Duodenal mucosa (tissue), 2 donors: ENCODE data around the gene GJB4.
"Not testable (repeated sequence)": the region's sequence is repeated elsewhere in the genome, so short reads cannot be mapped to it uniquely, and the experiment has no call there.

ENCODE experiments used
- H3K27ac ChIP-seq: one replicate; pipeline ENCODE4 v1.7.0; 2013; ENCODE audit warnings: low read depth, low read length
- H3K27me3 ChIP-seq, 2 donors: one replicate each; pipeline ENCODE4 v1.7.0; 2013; ENCODE audit warnings: low read length in 2 of 2, control low read depth in 1 of 2; ENCODE audit not compliant: insufficient read depth in 2 of 2, control insufficient read depth in 1 of 2
- H3K36me3 ChIP-seq, 2 donors: one replicate each; pipeline ENCODE4 v1.7.0; 2013; ENCODE audit warnings: low read length in 2 of 2, control low read depth in 1 of 2; ENCODE audit not compliant: insufficient read depth in 2 of 2, control insufficient read depth in 1 of 2
- H3K4me1 ChIP-seq, 2 donors: one replicate each; pipeline ENCODE4 v1.7.0; 2013; ENCODE audit warnings: low read length in 2 of 2, control low read depth in 1 of 2; ENCODE audit not compliant: insufficient read depth in 2 of 2, control insufficient read depth in 1 of 2
- H3K4me3 ChIP-seq, 2 donors: one replicate each; pipeline ENCODE4 v1.7.0; 2013; ENCODE audit warnings: low read length in 2 of 2, low read depth in 1 of 2
- H3K9ac ChIP-seq, 2 donors: one replicate each; pipeline ENCODE4 v1.7.0; 2013; ENCODE audit warnings: low read length in 2 of 2, low read depth in 1 of 2
- H3K9me3 ChIP-seq, 2 donors: one replicate each; pipeline ENCODE4 v1.7.0; 2013; ENCODE audit warnings: low read length in 2 of 2, control low read depth in 1 of 2; ENCODE audit not compliant: control insufficient read depth in 1 of 2

The GJB4 gene

DNA sequence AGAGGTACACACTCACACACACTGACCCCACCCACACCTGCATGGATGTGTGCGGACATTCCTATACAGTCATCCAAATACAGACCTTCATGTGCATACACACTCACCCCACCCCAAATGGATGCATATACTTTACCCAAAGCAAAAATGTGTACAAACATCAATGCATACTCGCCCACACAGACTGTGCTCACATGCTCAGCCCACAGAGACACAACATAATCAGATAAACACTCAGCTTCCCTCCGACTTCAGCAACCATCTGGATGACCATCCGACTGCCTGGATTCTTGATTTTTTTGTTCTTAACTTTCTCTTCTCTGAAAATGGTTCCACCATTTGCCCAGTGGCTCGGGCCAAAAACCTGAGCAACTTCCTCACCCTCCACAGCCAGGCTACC is 29.1 kb upstream of the GJB4 start:
- Histone ChIP-seq H3K27me3 (no peaks in the 10 kb centered on the region), H3K27ac (no peak overlapping the region), H3K9ac (no peak overlapping the region), H3K36me3 (no peaks in the 10 kb centered on the region), H3K4me1 (no peaks in the 10 kb centered on the region), H3K4me3 (no peak overlapping the region), H3K9me3 (no peaks in the 10 kb centered on the region)

DNA sequence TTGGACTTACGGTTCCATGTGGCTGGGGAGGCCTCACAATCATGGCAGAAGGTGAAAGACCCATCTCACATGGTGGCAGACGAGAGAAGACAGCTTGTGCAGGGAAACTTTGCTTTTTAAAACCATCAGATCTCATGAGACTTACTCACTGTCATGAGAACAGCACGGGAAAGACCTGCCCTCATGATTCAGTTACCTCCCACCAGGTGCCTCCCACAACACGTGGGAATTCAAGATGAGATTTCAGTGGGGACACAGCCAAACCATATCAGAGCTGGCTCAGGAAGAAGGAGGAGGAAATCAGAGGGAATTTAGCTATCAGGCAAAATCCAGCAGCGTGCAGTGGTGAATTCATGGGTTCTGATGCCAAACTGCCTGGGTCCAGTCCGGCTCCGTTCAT is 26.7 kb upstream of the GJB4 start:
- H3K9me3 ChIP-seq, H3K27ac ChIP-seq, H3K4me3 ChIP-seq, H3K4me1 ChIP-seq, H3K36me3 ChIP-seq, H3K27me3 ChIP-seq, H3K9ac ChIP-seq: not testable (repeated sequence)

DNA sequence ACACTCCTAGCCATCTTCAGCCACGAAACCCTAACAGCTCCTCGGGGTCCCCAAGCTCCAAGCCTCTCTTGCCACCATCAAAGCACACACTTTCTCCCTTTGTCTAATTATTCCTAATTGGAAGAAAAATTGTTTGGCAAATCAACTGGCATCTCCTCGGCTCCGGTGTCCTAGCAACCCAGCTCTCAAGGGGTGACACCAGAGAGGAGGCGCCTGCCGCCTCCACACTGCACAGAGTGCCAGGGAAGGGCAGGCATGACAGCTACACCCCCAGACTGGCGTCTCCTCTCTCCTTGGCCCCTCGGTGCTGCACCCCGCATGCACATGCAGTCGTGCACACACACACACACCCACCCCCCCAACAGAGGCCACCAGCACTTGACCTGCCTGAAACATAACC is 22.8 kb upstream of the GJB4 start:
- Histone ChIP-seq H3K9me3 (no peaks in the 10 kb centered on the region), H3K27me3 (no peaks in the 10 kb centered on the region), H3K4me1 (no peaks in the 10 kb centered on the region), H3K36me3 (no peaks in the 10 kb centered on the region), H3K4me3 (no peak overlapping the region), H3K9ac (no peak overlapping the region), H3K27ac (no peak overlapping the region)

- not testable (repeated sequence) for H3K4me3 ChIP-seq, H3K9ac ChIP-seq, H3K9me3 ChIP-seq, H3K4me1 ChIP-seq, H3K36me3 ChIP-seq, H3K27ac ChIP-seq, H3K27me3 ChIP-seq
Measured at GRCh38 chr1:34737236-34737635, 22.3 kb upstream of the GJB4 start.

DNA sequence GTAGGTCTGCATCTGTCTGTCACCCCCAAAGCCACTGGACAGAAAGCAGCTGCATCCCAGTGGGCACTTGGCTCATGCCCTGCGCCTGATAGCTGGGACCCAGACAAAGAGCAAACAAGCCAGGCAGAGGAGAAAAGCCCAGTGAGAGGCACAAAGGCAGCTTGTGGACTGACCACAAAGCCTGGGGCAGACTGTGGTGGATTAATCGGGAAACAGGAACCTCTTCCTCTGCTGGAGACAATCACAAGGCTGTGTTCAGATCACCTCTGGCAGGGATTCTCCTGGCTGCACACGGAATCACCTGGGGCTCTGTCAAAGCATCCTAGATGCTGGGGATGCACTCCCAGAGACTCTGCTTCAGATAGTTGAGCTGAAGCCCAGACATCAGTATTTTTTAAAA is 19.9 kb upstream of the GJB4 start:
- no peak overlapping the region for H3K4me3 ChIP-seq
- no peaks in the 10 kb centered on the region for H3K36me3 ChIP-seq
- H3K4me1 ChIP-seq: no peaks in the 10 kb centered on the region
- no peak overlapping the region for H3K27ac ChIP-seq
- H3K9me3 ChIP-seq: no peaks in the 10 kb centered on the region
- H3K27me3 ChIP-seq: no peaks in the 10 kb centered on the region
- no peak overlapping the region for H3K9ac ChIP-seq

DNA sequence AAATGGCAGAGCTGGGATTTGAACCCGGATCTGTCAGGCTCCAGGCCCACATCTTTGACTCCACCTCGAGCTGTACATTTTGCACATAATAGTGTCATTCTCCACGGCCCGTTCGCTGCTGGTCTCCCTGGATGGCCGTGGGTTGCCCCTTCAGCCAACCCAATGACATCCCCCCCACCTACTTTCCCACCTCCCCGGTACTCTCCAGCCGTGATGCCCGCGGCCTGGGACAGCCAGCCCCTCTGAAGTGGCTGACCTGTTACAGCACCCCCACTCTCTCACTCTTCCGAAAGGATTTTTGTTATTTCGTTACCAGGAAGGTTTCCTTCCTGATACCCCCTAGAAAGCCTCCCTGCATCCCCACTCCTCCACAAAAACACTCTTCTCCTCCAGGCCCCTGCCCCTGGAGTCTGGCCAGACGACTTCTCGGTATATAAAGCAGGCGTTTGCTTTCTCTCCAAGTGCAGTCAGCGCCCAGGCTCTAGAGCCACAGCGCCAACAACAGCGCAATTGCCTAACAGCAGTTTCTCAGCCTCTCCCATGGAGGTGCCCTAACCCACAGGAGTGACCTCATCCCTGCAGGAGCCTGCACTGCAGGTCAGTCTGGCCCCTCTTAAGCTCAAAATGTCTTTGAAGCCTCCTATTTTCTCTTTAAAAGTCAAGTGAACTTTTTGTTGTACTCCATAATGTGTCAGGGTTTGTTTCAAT is 19.2 kb upstream of the GJB4 start:
- Histone ChIP-seq H3K9ac (no peak overlapping the region), H3K4me1 (no peaks in the 10 kb centered on the region), H3K9me3 (no peaks in the 10 kb centered on the region), H3K27ac (no peak overlapping the region), H3K36me3 (no peaks in the 10 kb centered on the region), H3K27me3 (no peaks in the 10 kb centered on the region), H3K4me3 (no peak overlapping the region)

DNA sequence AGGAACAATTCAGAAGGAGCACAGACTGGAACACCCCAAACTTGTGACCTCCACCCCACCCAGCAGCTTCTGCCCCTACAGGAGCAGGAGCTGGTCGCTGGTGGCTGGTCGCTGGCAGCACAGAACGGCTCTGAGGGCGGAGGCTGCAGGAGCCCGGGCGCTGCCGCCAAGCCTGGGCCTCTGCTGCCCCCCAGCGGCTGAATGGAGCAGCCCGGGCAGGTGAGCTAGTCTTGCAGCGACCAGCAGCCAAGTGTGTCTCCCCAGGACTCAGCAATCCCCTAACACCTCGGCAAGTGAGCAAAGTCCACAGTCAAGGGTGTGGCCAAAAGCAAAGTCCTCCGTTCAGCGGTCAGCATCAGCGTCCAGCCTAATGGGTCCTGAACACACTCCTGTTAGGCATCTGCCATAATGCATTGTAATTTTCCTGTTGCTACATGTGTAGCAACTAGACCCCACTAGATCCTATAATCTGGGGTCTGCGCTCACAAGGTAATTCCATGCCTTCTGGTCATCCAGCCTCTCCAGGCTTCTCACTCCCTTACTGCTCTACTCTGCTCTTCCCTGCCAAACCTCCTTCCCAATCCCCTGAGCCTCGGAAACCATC is 16.8 kb upstream of the GJB4 start:
- H3K9ac ChIP-seq: no peak overlapping the region
- no peak overlapping the region for H3K27ac ChIP-seq
- no peaks in the 10 kb centered on the region for H3K4me1 ChIP-seq
- H3K9me3 ChIP-seq: no peaks in the 10 kb centered on the region
- no peak overlapping the region for H3K4me3 ChIP-seq
- H3K36me3 ChIP-seq: no peaks in the 10 kb centered on the region
- H3K27me3 ChIP-seq: no peaks in the 10 kb centered on the region

GRCh38 chr1:34743775-34744174 is 15.8 kb upstream of the GJB4 start:
- H3K9me3 ChIP-seq: no peaks in the 10 kb centered on the region
- no peak overlapping the region for H3K27ac ChIP-seq
- no peak overlapping the region for H3K4me3 ChIP-seq
- H3K36me3 ChIP-seq: no peaks in the 10 kb centered on the region
- no peak overlapping the region for H3K9ac ChIP-seq
- no peaks in the 10 kb centered on the region for H3K4me1 ChIP-seq
- no peaks in the 10 kb centered on the region for H3K27me3 ChIP-seq

- H3K36me3 ChIP-seq: no peaks in the 10 kb centered on the region
- no peaks in the 10 kb centered on the region for H3K27me3 ChIP-seq
- no peak overlapping the region for H3K27ac ChIP-seq
- no peaks in the 10 kb centered on the region for H3K9me3 ChIP-seq
- no peak overlapping the region for H3K4me3 ChIP-seq
- H3K4me1 ChIP-seq: no peaks in the 10 kb centered on the region
- H3K9ac ChIP-seq: no peak overlapping the region
Measured at GRCh38 chr1:34744851-34745250, 14.7 kb upstream of the GJB4 start.

GRCh38 chr1:34745666-34746065 is 13.9 kb upstream of the GJB4 start:
- no peaks in the 10 kb centered on the region for H3K4me1 ChIP-seq
- no peaks in the 10 kb centered on the region for H3K9me3 ChIP-seq
- H3K4me3 ChIP-seq: no peak overlapping the region
- no peak overlapping the region for H3K27ac ChIP-seq
- no peaks in the 10 kb centered on the region for H3K27me3 ChIP-seq
- H3K9ac ChIP-seq: no peak overlapping the region
- H3K36me3 ChIP-seq: no peaks in the 10 kb centered on the region
